Chondrocyte (in vitro differentiated cells): ENCODE results near the gene PRKCA. TPM values are rescaled to one million over a fixed set of nuclear protein-coding genes. Genes with fewer than 3 reads are reported as not detected.
"Not testable (repeated sequence)": the region's sequence is repeated elsewhere in the genome, so short reads cannot be mapped to it uniquely, and the experiment has no call there.

Source experiments
- DNase-seq: peaks from one replicate; pipeline ENCODE4 v3.0.0; 2021; ENCODE audit warnings: mixed read lengths, low spot score
- H3K27ac Mint-ChIP-seq: one replicate; pipeline ENCODE4 v1.8.0; 2021; ENCODE audit warnings: mild to moderate bottlenecking, moderate library complexity, mixed read lengths; ENCODE audit not compliant: unreplicated experiment
- H3K27me3 Mint-ChIP-seq: 2 replicates; pipeline ENCODE4 v1.8.0; 2021; ENCODE audit warnings: low read depth, mixed read lengths
- H3K36me3 Mint-ChIP-seq: 2 replicates; pipeline ENCODE4 v1.8.0; 2021; ENCODE audit warnings: low read depth, mixed read lengths
- H3K4me1 Mint-ChIP-seq: 2 replicates; pipeline ENCODE4 v1.8.0; 2021; ENCODE audit warnings: low read depth, mild to moderate bottlenecking, mixed read lengths
- H3K4me3 Mint-ChIP-seq: one replicate; pipeline ENCODE4 v1.8.0; 2021; ENCODE audit warnings: mild to moderate bottlenecking, moderate library complexity, mixed read lengths; ENCODE audit not compliant: unreplicated experiment
- H3K9me3 Mint-ChIP-seq: 2 replicates; pipeline ENCODE4 v1.8.0; 2021; ENCODE audit warnings: low read depth, mixed read lengths
- total RNA-seq: library from RNA; stranded (reverse); gene quantifications from 3 replicates; pipeline ENCODE4 v1.2.1, GENCODE V29; 2021
- TF ChIP-seq, protein P1 (sequence below): fragments of 200-600 bp; sonication (generic); IDR thresholded peaks from 2 replicates; pipeline ENCODE4 v1.5.0; 2021; ENCODE audit warnings: antibody characterized with exemption, mild to moderate bottlenecking, moderate library complexity

The PRKCA gene
- total RNA-seq, 1 donor from 2014 or later, result 51.5 TPM

DNA sequence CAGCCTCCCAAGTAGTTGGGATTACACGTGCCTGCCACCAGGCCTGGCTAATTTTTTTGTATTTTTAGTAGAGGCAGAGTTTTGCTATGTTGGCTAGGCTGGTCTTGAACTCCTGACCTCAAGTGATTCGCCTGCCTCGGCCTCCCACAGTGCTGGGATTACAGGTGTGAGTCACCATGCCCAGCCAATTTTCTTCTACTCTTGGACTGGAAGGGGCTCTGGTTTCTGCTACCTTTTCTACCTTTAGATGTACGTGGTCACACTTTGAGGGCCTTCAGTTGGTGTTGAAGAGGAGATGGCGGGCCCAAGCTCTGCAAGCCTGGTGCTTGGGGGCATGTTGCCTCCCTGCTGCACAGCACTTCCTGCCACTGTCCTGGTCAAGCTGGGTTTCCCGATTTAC is 173.6 kb downstream of the PRKCA start:
- H3K27ac Mint-ChIP-seq, result no peak overlapping the region
- no peaks in the 10 kb centered on the region for H3K27me3 Mint-ChIP-seq
- H3K4me1 Mint-ChIP-seq, result peaks cover 7% of the 10 kb centered on the region
- no peaks in the 10 kb centered on the region for H3K36me3 Mint-ChIP-seq
- TF ChIP-seq, protein P1, sequence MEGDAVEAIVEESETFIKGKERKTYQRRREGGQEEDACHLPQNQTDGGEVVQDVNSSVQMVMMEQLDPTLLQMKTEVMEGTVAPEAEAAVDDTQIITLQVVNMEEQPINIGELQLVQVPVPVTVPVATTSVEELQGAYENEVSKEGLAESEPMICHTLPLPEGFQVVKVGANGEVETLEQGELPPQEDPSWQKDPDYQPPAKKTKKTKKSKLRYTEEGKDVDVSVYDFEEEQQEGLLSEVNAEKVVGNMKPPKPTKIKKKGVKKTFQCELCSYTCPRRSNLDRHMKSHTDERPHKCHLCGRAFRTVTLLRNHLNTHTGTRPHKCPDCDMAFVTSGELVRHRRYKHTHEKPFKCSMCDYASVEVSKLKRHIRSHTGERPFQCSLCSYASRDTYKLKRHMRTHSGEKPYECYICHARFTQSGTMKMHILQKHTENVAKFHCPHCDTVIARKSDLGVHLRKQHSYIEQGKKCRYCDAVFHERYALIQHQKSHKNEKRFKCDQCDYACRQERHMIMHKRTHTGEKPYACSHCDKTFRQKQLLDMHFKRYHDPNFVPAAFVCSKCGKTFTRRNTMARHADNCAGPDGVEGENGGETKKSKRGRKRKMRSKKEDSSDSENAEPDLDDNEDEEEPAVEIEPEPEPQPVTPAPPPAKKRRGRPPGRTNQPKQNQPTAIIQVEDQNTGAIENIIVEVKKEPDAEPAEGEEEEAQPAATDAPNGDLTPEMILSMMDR, result no peak
- no peak for DNase-seq
- H3K4me3 Mint-ChIP-seq, result no peak overlapping the region
- peaks cover 7% of the 10 kb centered on the region for H3K9me3 Mint-ChIP-seq

DNA sequence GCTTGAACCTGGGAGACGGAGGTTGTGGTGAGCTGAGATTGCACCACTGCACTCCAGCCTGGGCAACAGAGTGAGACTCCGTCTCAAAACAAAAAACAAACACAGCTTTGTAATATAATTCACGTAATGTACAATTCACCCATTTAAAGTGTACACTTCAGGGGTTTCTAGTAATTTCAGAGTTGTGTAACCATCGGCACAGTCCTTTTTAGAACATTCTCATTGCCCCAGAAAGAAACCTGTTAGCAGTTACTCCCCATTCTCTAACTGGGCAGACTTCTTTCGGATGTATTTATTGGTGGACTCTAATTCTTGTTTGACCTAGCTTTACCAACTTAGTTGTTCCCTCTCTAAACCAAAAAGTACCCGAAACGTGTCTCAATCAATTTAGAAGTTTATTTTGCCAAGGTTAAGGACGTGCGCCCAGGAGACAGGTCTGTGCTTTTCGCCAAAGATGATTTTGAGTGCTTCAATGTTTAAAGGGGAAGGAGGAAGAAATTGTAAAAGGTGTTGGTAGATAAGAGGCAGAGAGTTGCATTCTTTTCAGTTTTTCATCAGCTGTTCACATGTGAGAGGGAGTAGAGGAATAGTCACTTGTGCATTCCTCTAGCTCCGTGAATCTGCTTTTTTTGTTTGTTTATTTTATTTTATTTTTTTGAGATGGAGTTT is 175.3 kb downstream of the PRKCA start:
- Mint-ChIP-seq H3K27ac (no peak overlapping the region), H3K9me3 (peaks cover 7% of the 10 kb centered on the region), H3K4me3 (no peak overlapping the region), H3K27me3 (no peaks in the 10 kb centered on the region), H3K36me3 (no peaks in the 10 kb centered on the region), H3K4me1 (peaks cover 3% of the 10 kb centered on the region)
- DNase-seq, result no peak
- TF ChIP-seq, protein P1, result no peak

- not testable (repeated sequence) for H3K27ac Mint-ChIP-seq, H3K27me3 Mint-ChIP-seq, H3K4me3 Mint-ChIP-seq, DNase-seq, H3K4me1 Mint-ChIP-seq, H3K36me3 Mint-ChIP-seq, H3K9me3 Mint-ChIP-seq
Measured at GRCh38 chr17:66479230-66479889, 176.9 kb downstream of the PRKCA start.

GRCh38 chr17:66480243-66480642 is 177.8 kb downstream of the PRKCA start:
- no peak overlapping the region for H3K27ac Mint-ChIP-seq
- H3K4me3 Mint-ChIP-seq, result no peak overlapping the region
- TF ChIP-seq, protein P1, result no peak
- H3K27me3 Mint-ChIP-seq, result no peaks in the 10 kb centered on the region
- no peaks in the 10 kb centered on the region for H3K36me3 Mint-ChIP-seq
- no peak for DNase-seq
- peaks cover 7% of the 10 kb centered on the region for H3K9me3 Mint-ChIP-seq
- H3K4me1 Mint-ChIP-seq, result peaks cover 6% of the 10 kb centered on the region

DNA sequence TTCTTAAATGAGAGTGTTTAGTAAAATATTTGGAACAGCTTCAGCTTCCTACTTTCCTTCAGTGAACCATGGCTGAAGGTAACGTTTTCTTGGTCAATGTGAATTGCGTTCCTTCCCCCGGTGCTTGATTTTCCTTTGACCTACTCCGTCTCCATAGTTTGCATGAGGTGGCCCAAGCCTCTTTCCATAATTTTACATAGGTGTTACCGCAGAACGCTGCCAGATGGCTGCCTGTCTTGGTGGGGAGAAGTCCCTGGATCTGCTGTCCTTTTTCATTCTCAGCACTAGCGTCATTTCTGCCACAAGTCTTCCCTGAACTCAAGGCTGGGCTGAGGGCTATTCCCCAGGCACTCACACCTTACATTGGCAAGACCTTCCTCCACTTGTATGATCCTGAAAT is 178.4 kb downstream of the PRKCA start:
- H3K27me3 Mint-ChIP-seq, result no peaks in the 10 kb centered on the region
- H3K9me3 Mint-ChIP-seq, result peaks cover 7% of the 10 kb centered on the region
- no peak overlapping the region for H3K4me3 Mint-ChIP-seq
- peaks cover 10% of the 10 kb centered on the region for H3K4me1 Mint-ChIP-seq
- DNase-seq, result no peak
- H3K36me3 Mint-ChIP-seq, result no peaks in the 10 kb centered on the region
- H3K27ac Mint-ChIP-seq, result no peak overlapping the region
- TF ChIP-seq, protein P1, result no peak

DNA sequence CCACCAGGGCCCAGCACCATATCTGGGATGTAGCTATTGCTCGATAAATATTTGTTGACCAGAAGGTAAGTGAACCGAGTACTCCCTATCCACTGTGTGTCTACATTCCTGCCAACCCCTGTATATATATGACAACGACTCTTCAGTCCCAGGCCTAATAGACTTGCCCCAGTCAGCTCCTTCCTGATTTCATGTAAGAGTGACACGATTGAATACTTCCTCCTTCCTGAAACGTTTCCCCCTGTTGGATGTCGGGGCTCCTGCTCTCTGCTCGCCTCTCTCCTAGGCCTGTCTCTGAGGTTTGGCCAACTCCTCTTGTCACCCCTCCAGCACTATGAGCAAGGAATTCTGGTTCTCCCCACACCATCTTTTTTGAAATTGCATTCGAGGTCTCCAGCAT is 178.9 kb downstream of the PRKCA start:
- no peaks in the 10 kb centered on the region for H3K27me3 Mint-ChIP-seq
- H3K4me1 Mint-ChIP-seq, result peaks cover 10% of the 10 kb centered on the region
- no peak overlapping the region for H3K4me3 Mint-ChIP-seq
- H3K9me3 Mint-ChIP-seq, result peaks cover 7% of the 10 kb centered on the region
- no peaks in the 10 kb centered on the region for H3K36me3 Mint-ChIP-seq
- TF ChIP-seq, protein P1, result no peak
- no peak overlapping the region for H3K27ac Mint-ChIP-seq
- DNase-seq, result no peak
